GM23338 (cell line): Measurements from ENCODE around the gene SEC11A.

ENCODE experiments used
- CTCF ChIP-seq, 2 experiments: fragments of 200-600 bp in 1 of 2; sonication (generic) in 1 of 2; conservative IDR thresholded peaks; 2 replicates each; pipeline versions ENCODE4 v1.5.1 to v1.6.1; 2016 to 2017; ENCODE audit warnings: antibody characterized with exemption in 2 of 2, low read depth in 2 of 2, mild to moderate bottlenecking in 2 of 2, moderate library complexity in 1 of 2
- POLR2AphosphoS5 ChIP-seq: IDR thresholded peaks from 2 replicates; pipeline ENCODE4 v1.6.1; 2016; ENCODE audit warnings: antibody characterized with exemption, low read depth
- REST ChIP-seq: IDR thresholded peaks from one replicate; pipeline ENCODE4 v1.6.1; 2018; ENCODE audit warnings: antibody characterized with exemption; ENCODE audit not compliant: unreplicated experiment

GRCh38 chr15:84645496-84645895 is 70.4 kb downstream of the SEC11A start:
- TF ChIP-seq CTCF (conservative IDR thresholded peaks at IDR 0.05; ENCODE audit: low read depth in 2 of 2): no peak
- no peak for TF ChIP-seq POLR2AphosphoS5
- no peak for TF ChIP-seq REST
